ENCODE results near the gene WDR6. TPM values are rescaled to one million over a fixed set of nuclear protein-coding genes. Genes with fewer than 3 reads are reported as not detected.

Gene WDR6
- total RNA-seq, 1 experiment from 2014 or later, result 174 TPM

DNA sequence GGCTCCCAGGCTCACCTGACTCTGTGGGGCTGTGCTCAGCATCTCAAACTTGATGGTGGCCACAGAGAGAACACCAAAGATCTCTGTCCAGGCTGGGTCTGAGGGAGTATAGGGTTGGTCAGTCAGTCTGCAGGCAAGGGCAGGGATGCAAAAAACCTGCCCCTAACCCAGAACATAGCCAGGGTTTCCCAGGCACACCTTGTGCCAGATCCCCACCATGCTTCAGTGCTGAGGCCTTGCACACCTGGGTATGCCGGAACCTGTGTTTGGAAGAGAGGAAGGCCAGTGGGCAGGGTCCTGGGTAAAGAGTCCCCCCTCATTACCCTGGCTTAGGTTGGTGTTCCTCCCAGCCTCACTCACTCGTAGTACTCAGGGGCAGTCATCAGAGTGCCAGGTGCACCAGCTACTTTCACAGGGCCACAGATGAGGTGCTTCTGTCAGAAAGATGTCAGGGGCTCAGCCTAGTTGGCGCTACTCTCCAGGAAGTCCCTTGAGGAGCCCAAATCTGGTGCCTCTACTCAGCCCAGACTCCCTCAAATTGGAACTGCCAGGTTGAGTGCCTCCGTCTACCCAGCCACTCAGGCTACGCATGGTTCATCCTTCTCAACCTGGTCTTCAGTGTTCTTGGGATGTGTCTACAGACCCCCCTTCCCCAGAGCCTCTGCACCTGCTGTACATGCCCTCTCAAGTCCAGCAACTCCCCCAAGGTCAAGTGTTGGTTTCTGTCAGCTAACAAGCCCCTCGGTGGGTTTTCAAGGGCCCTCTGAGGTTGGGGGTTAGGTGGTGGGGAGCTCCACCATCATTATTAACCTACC, 9.4 kb downstream of the WDR6 start:
- H3K27me3 ChIP-seq (ENCODE audit: insufficient read depth, low read length), result no peaks in the 10 kb centered on the region
- H3K4me3 ChIP-seq (replicated peaks in 1 of 2; ENCODE audit: low read depth in 1 of 2, low read length in 2 of 2), result peak overlapping the region; percentile 61 to 80
- DNase-seq (ENCODE audit: low read depth, low spot score) (no peak), ATAC-seq (no peak)
- ChIA-PET POLR2A (interaction anchor here (2.0 to 5.3 kb wide), 4 partner anchors 9 to 77 kb away, joined by 5 to 41 read pairs (median 22); partner anchors contain the start of genes IMPDH2, QRICH1 and WDR6), CTCF (interaction anchor here (1.2 to 3.3 kb wide), 2 partner anchors 9 to 28 kb away, joined by 3 to 16 read pairs; partner anchors contain the start of gene WDR6), RAD21 (ENCODE audit: low non-redundant PET in 1 of 2, low total read pairs in 2 of 2, uncharacterized antibody in 2 of 2, unreplicated experiment in 2 of 2) (no interaction called here)
- no peaks in the 10 kb centered on the region for H3K9me3 ChIP-seq (ENCODE audit: control insufficient read depth in 1 of 2, insufficient read depth in 1 of 2, low read depth in 1 of 2, low read length in 2 of 2)
- H3K27ac ChIP-seq (ENCODE audit: low read depth, low read length), result peak overlapping the region; percentile 99
- H3K36me3 ChIP-seq (ENCODE audit: control insufficient read depth in 1 of 2, insufficient read depth in 2 of 2, low read length in 2 of 2), result peaks cover 16 to 33% of the 10 kb centered on the region in 2 experiments; a peak in 3 of 4 replicates
- H3K9me2 ChIP-seq (ENCODE audit: insufficient read depth), result no peaks in the 10 kb centered on the region
- intact Hi-C loops (cut with micrococcal nuclease), result no loop called here
- peak overlapping the region; percentile 90 for H3K4me2 ChIP-seq (ENCODE audit: low read length)
- peaks cover 14 to 43% of the 10 kb centered on the region in 2 experiments for H3K4me1 ChIP-seq (ENCODE audit: control insufficient read depth in 1 of 2, insufficient read depth in 2 of 2, low read length in 2 of 2)
- peaks cover 49% of the 10 kb centered on the region for H3K79me2 ChIP-seq (ENCODE audit: insufficient read depth, low read length)
- BruUV-seq (replicated peaks), result no TSS peak
- peak overlapping the region; percentile 99 for H3K9ac ChIP-seq (ENCODE audit: low read length)
- no peak overlapping the region for H2AFZ ChIP-seq (ENCODE audit: low read depth, low read length, poor library complexity, severe bottlenecking)
- TF ChIP-seq, protein P1, sequence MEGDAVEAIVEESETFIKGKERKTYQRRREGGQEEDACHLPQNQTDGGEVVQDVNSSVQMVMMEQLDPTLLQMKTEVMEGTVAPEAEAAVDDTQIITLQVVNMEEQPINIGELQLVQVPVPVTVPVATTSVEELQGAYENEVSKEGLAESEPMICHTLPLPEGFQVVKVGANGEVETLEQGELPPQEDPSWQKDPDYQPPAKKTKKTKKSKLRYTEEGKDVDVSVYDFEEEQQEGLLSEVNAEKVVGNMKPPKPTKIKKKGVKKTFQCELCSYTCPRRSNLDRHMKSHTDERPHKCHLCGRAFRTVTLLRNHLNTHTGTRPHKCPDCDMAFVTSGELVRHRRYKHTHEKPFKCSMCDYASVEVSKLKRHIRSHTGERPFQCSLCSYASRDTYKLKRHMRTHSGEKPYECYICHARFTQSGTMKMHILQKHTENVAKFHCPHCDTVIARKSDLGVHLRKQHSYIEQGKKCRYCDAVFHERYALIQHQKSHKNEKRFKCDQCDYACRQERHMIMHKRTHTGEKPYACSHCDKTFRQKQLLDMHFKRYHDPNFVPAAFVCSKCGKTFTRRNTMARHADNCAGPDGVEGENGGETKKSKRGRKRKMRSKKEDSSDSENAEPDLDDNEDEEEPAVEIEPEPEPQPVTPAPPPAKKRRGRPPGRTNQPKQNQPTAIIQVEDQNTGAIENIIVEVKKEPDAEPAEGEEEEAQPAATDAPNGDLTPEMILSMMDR (IDR thresholded peaks at IDR 0.05 in 2 of 3, conservative IDR thresholded peaks at IDR 0.05 in 1 of 3; ENCODE audit: borderline replicate concordance in 1 of 3, insufficient read depth in 1 of 3, low read depth in 2 of 3, low read length in 2 of 3), result no peak
- peak; percentile 33; the same call in 1 of the 2 replicates for TF ChIP-seq POLR2AphosphoS5 (IDR thresholded peaks at IDR 0.05; ENCODE audit: low read depth, low read length)
- TF ChIP-seq CBX3 (IDR thresholded peaks at IDR 0.05; ENCODE audit: low read depth), result no peak
- H4K20me1 ChIP-seq (ENCODE audit: insufficient read depth), result no peaks in the 10 kb centered on the region
